C4-2B (cell line): ENCODE data around the gene CD52.
A peak's percentile ranks its signal among the peaks of the same experiment; 100 is the strongest.

Experiments used
- H3K27ac ChIP-seq: fragments of 450-650 bp; 2 replicates; pipeline ENCODE4 v1.5.1; 2017
- ZFX ChIP-seq: fragments of 450-650 bp; IDR thresholded peaks from 2 replicates; pipeline ENCODE4 v1.6.1; 2017
- TF ChIP-seq, protein P1 (sequence below): fragments of 450-650 bp; conservative IDR thresholded peaks from 2 replicates; pipeline ENCODE4 v1.5.1; 2017; ENCODE audit warnings: mild to moderate bottlenecking

Gene CD52

DNA sequence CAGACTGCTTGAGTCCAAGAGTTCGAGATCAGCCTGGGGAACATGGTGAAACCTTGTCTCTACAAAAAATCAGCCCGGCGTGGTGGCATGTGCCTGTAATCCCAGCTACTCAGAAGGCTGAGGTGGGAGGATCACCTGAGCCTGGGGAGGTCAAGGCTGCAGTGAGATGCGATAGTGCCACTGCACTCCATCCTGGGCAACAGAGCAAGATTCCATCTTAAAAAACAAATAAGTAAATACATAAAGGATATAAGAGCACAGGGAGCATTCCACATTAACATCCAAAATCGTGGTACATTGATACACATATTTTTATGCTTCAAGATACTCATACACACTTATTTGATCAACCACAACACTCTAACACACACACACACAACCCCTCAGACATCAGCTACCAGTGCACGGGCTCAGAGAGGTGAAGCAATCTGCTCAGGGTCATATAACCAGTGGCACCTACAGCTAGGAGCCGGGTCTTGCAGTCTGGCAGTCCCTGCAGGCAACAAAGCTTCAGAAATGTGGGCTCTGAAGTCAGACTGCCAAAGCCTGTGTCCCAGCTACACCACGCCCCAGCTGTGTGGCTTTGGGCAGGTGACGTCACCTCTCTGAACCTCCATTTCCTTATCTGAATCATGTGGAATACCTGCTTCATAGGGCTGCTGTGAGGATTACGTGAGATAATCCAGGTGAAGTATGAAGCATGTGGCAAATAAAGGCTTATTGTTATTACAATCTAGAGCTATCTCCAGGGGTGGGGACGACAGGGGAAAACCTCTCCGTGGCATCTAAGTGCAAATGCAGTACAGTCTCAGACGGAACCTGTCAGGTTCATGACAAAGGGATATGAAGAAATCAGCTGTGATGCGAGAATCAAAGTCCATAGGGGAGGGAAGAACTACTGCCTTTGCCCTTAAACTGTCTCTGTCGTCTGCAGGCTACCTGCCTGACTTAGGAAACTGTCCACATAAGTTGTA is 40.9 kb downstream of the CD52 start:
- TF ChIP-seq, protein P1, sequence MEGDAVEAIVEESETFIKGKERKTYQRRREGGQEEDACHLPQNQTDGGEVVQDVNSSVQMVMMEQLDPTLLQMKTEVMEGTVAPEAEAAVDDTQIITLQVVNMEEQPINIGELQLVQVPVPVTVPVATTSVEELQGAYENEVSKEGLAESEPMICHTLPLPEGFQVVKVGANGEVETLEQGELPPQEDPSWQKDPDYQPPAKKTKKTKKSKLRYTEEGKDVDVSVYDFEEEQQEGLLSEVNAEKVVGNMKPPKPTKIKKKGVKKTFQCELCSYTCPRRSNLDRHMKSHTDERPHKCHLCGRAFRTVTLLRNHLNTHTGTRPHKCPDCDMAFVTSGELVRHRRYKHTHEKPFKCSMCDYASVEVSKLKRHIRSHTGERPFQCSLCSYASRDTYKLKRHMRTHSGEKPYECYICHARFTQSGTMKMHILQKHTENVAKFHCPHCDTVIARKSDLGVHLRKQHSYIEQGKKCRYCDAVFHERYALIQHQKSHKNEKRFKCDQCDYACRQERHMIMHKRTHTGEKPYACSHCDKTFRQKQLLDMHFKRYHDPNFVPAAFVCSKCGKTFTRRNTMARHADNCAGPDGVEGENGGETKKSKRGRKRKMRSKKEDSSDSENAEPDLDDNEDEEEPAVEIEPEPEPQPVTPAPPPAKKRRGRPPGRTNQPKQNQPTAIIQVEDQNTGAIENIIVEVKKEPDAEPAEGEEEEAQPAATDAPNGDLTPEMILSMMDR, result no peak
- no peak for TF ChIP-seq ZFX
- H3K27ac ChIP-seq, result no peak overlapping the region

DNA sequence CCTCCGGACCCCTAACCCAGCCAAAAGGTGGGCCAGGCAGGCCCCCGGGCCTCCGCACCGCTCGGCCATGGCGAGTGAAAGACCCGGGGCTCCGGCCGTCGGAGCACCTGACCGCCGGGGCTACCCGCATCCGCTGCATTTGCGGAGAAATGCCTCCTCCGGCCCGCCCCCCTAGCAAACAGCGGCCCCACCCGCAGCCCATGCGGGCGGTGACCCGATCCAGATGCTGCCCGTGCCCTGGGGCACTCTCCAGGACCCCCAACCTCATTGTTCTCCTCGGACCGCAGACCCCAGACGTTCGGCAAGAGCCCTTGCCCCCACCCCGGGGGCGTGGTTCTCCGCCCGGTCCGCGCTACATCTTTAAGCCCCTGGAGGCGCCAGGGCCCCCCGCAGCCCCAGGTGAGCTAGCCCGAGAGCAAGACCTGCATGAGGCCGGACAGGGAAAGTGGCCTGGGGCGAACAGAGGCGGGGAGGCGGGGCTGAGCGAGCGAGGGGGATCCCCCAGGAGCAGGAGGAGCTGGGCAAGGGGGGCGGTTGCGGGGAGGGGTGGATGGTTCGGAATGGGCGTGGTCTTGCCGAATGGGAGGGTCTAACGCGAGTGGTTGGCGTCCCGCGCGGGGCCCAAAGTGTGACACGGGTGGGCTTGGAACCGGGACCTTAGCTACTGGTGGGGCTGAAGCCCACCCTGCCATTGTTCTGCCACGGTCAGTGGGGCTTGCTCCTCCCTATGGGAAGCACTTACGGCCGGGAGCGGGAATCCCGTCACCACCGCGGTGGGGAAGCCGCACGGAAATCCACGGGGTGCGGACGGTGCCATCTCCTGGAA is 42.4 kb downstream of the CD52 start:
- no peak for TF ChIP-seq ZFX
- H3K27ac ChIP-seq, result no peak overlapping the region

DNA sequence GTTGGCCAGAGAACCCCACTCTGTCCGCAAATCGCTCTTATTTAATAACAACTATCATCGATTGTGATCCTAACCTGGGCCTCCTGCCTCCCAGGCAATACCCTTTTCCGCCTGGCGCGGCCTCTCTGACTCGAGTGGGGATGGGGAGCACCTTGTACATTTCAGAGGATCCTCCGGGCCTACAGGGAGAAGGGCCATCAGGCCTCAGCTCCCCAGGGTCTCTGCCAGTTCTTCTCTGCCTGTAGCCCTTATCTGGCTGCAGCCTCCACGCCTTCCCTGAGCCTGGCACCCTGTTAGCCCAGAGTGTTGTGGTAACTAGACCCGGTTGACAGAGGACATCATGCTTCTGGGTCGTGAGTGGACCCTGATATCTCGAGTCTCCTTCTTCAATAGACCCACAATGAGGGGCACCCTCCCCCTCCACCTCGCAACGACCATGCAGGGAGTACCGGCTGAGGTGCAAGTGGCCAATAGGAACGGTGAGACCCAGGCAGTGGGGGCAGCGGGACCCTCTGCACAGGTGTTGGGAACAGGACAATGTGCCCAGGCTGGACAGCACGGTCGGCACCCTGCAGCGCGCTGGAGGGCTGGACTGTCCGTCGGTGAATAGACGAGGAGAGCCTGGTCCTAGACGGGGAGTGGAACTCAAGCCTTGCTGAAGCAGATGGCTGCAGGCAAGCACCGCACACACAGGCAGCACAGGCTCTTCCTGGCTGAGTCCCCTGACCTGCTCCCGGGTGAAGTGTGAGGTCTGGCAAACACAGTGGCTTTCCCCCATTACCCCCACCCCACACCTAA is 43.2 kb downstream of the CD52 start:
- no peak for TF ChIP-seq ZFX
- TF ChIP-seq, protein P1, result no peak
- no peak overlapping the region for H3K27ac ChIP-seq

DNA sequence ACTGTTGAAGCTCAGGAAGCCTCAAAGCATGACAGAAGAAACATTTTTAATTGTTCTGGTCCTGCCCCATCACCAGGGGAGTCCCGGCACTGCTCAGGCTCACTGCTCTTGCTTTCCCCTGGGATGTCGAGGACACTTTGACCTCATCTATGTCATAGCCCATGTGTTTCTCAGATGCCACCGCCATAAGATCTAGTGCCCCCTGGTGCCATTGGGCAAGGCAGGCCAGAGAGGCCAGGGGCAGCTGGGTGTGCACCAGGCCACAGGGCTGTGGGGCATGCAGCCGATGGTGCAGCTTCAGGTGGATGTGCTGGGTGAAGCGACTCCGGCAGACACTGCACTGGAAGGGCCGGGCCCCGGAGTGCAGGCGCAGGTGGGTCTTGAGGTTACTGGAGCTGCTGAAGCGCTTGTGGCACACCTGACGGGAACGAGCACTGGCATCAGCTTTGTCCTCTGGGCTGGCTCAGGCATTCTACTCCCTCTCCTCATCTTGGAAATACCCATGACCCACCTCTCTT is 43.9 kb downstream of the CD52 start:
- no peak overlapping the region for H3K27ac ChIP-seq
- TF ChIP-seq, protein P1, result no peak
- TF ChIP-seq ZFX, result no peak

DNA sequence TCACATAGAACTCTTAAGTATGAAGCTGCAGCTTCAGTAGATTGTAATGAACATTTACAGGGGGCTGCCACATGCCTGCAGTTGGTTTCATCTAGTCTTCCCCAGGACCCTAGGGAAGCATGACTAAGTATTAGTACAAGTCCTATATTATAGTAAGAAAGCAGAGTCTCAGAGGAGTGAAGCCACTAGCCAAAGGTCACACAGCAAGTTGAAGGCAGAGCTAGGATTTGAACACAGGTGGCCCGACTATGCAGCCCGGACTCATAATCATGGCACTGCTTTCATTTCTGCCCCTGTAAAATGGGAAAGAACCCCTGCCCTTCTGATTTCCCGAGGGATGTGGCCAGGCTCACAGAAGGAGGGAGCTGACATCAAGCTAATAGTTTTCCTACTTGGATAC is 44.6 kb downstream of the CD52 start:
- TF ChIP-seq ZFX, result no peak
- TF ChIP-seq, protein P1, result no peak
- H3K27ac ChIP-seq, result no peak overlapping the region

DNA sequence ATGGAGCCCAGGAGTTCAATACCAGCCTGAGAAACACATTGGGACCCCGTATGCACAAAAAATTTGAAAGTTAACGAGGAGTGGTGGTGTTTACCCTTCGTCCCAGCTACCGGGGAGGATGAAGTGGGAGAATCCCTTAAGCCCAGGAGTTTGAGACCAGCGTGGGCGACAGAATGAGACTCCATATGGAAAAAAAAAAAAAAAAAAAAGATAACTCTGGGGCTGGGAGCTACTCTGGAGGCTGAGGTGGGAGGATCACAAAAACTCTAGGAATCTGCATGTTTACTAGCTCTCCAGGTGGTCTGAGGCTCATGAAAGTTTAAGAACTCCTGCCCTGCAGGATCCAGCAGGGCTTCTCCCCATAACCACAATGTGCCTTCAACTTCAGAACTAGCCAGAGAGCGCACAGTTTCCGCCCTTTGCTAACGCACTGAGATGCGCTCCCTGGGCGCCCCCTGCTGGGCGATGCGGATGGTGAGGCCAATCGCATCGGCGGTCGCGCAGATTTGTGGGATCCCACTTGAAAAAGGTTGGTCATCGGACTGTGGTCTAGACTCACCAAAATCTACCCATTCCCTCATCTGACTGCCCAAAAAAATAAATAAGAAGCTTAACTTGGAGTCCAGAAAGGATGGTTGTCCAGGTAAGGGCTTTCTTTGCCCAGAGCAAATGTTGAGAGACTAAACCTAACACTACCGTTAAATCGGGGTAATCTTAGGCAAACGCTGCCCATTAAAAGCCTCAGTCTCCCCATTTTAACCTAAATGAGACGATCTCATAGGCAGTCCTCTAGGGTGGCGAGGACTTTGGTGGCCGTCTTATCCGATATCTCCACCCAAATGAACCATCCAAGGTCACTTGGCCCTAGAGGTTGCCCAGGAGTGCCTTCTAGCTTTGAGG is 46.0 kb downstream of the CD52 start:
- TF ChIP-seq, protein P1, result peak; percentile 88
- TF ChIP-seq ZFX, result no peak
- no peak overlapping the region for H3K27ac ChIP-seq
